GM21360 (cell line): ENCODE measurements around the gene CMTR1.

Source experiments
- ATAC-seq: cut with Tn5 transposase; IDR thresholded peaks from one replicate; pipeline ENCODE4 v1.9.1; 2021; ENCODE audit warnings: mild to moderate bottlenecking, moderate library complexity; ENCODE audit not compliant: unreplicated experiment

The CMTR1 gene

GRCh38 chr6:37528541-37528940 lies 95.5 kb downstream of the CMTR1 start:
- ATAC-seq = no peak

- ATAC-seq = no peak
Observed at GRCh38 chr6:37530297-37530696, 97.3 kb downstream of the CMTR1 start.

- ATAC-seq = no peak
Observed at GRCh38 chr6:37531026-37531425, 98.0 kb downstream of the CMTR1 start.
